ENCODE results near the gene ZDHHC24. TPM values are rescaled to one million over a fixed set of nuclear protein-coding genes. Genes with fewer than 3 reads are reported as not detected.
A peak's percentile ranks its signal among the peaks of the same experiment; 100 is the strongest.

Gene ZDHHC24
- total and polyA plus RNA-seq, 2 experiments from 2014 or later, result 5.6 to 13.1 TPM

- peak; percentile 73 for DNase-seq (ENCODE audit: low spot score)
- peak; percentile 24 for ATAC-seq
- Histone ChIP-seq H3F3A (replicated peaks; ENCODE audit: low read depth) (0 out of 2 replicates have a peak, but pooled peaks cover 7% of the 10 kb centered on the region), H3K36me3 (ENCODE audit: insufficient read depth) (no peaks in the 10 kb centered on the region), H3K27ac (ENCODE audit: low read depth) (no peak overlapping the region), H3K79me2 (replicated peaks; ENCODE audit: insufficient read depth) (0 out of 2 replicates have a peak, but pooled peaks cover 4% of the 10 kb centered on the region), H3K4me1 (ENCODE audit: insufficient read depth) (peaks cover 35% of the 10 kb centered on the region), H3K27me3 (ENCODE audit: insufficient read depth) (no peaks in the 10 kb centered on the region), H2AFZ (no peak overlapping the region), H4K20me1 (replicated peaks; ENCODE audit: insufficient read depth) (peaks cover 7% of the 10 kb centered on the region), H3K4me2 (peak overlapping the region; percentile 97), H3K9me2 (ENCODE audit: insufficient read depth) (no peaks in the 10 kb centered on the region), H3K4me3 (peak overlapping the region; percentile 97)
- no peak for TF ChIP-seq POLR2AphosphoS5 (IDR thresholded peaks at IDR 0.05; ENCODE audit: low read depth)
- TF ChIP-seq STAT1 (IDR thresholded peaks at IDR 0.05; ENCODE audit: unreplicated experiment), result no peak
- TF ChIP-seq CTCF (conservative IDR thresholded peaks at IDR 0.05; ENCODE audit: low read depth in 2 of 2), result peak in 1 of 2 experiments; percentile 23; a peak in 3 of 4 replicates
- TF ChIP-seq, protein P1, sequence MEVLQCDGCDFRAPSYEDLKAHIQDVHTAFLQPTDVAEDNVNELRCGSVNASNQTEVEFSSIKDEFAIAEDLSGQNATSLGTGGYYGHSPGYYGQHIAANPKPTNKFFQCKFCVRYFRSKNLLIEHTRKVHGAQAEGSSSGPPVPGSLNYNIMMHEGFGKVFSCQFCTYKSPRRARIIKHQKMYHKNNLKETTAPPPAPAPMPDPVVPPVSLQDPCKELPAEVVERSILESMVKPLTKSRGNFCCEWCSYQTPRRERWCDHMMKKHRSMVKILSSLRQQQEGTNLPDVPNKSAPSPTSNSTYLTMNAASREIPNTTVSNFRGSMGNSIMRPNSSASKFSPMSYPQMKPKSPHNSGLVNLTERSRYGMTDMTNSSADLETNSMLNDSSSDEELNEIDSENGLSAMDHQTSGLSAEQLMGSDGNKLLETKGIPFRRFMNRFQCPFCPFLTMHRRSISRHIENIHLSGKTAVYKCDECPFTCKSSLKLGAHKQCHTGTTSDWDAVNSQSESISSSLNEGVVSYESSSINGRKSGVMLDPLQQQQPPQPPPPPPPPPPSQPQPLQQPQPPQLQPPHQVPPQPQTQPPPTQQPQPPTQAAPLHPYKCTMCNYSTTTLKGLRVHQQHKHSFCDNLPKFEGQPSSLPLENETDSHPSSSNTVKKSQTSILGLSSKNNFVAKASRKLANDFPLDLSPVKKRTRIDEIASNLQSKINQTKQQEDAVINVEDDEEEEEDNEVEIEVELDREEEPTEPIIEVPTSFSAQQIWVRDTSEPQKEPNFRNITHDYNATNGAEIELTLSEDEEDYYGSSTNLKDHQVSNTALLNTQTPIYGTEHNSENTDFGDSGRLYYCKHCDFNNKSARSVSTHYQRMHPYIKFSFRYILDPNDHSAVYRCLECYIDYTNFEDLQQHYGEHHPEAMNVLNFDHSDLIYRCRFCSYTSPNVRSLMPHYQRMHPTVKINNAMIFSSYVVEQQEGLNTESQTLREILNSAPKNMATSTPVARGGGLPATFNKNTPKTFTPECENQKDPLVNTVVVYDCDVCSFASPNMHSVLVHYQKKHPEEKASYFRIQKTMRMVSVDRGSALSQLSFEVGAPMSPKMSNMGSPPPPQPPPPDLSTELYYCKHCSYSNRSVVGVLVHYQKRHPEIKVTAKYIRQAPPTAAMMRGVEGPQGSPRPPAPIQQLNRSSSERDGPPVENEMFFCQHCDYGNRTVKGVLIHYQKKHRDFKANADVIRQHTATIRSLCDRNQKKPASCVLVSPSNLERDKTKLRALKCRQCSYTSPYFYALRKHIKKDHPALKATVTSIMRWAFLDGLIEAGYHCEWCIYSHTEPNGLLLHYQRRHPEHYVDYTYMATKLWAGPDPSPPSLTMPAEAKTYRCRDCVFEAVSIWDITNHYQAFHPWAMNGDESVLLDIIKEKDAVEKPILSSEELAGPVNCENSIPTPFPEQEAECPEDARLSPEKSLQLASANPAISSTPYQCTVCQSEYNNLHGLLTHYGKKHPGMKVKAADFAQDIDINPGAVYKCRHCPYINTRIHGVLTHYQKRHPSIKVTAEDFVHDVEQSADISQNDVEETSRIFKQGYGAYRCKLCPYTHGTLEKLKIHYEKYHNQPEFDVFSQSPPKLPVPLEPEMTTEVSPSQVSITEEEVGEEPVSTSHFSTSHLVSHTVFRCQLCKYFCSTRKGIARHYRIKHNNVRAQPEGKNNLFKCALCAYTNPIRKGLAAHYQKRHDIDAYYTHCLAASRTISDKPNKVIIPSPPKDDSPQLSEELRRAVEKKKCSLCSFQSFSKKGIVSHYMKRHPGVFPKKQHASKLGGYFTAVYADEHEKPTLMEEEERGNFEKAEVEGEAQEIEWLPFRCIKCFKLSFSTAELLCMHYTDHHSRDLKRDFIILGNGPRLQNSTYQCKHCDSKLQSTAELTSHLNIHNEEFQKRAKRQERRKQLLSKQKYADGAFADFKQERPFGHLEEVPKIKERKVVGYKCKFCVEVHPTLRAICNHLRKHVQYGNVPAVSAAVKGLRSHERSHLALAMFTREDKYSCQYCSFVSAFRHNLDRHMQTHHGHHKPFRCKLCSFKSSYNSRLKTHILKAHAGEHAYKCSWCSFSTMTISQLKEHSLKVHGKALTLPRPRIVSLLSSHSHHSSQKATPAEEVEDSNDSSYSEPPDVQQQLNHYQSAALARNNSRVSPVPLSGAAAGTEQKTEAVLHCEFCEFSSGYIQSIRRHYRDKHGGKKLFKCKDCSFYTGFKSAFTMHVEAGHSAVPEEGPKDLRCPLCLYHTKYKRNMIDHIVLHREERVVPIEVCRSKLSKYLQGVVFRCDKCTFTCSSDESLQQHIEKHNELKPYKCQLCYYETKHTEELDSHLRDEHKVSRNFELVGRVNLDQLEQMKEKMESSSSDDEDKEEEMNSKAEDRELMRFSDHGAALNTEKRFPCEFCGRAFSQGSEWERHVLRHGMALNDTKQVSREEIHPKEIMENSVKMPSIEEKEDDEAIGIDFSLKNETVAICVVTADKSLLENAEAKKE (CRISPR knock-in tag; IDR thresholded peaks at IDR 0.05), result no peak
- TF ChIP-seq ZNF114 (CRISPR knock-in tag; IDR thresholded peaks at IDR 0.05), result no peak
- Mint-ChIP-seq H3K27me3 (ENCODE audit: insufficient read depth, low read depth, poor library complexity) (peaks cover 10% of the 10 kb centered on the region), H3K4me1 (peaks cover 38% of the 10 kb centered on the region), H3K9me3 (no peaks in the 10 kb centered on the region; the same call in 2 of the 3 replicates), H3K27ac (no peak overlapping the region; the same call in 1 of the 2 replicates), H3K4me3 (peak overlapping the region; percentile 81), H3K36me3 (ENCODE audit: low read depth) (peaks cover 4% of the 10 kb centered on the region; the same call in 1 of the 3 replicates)
Observed at GRCh38 chr11:66547662-66548009, 1.8 kb upstream of the ZDHHC24 start.
